Muscle layer of colon (tissue), 2 donors: Measurements from ENCODE around the gene INTS15.

Source experiments
- H3K27ac ChIP-seq: one replicate; pipeline ENCODE4 v1.7.0; 2013; ENCODE audit warnings: low read depth, mild to moderate bottlenecking, low read length, moderate library complexity
- H3K27me3 ChIP-seq, 2 donors: one replicate each; pipeline ENCODE4 v1.7.0; 2013; ENCODE audit warnings: low read length in 2 of 2, mild to moderate bottlenecking in 2 of 2; ENCODE audit not compliant: insufficient read depth in 2 of 2, control insufficient read depth in 1 of 2
- H3K36me3 ChIP-seq: one replicate; pipeline ENCODE4 v1.7.0; 2013; ENCODE audit warnings: mild to moderate bottlenecking, low read length; ENCODE audit not compliant: insufficient read depth
- H3K4me1 ChIP-seq: one replicate; pipeline ENCODE4 v1.7.0; 2013; ENCODE audit warnings: mild to moderate bottlenecking, low read length; ENCODE audit not compliant: insufficient read depth
- H3K4me3 ChIP-seq, 2 donors: one replicate each; pipeline ENCODE4 v1.7.0; 2013; ENCODE audit warnings: low read length in 2 of 2, low read depth in 1 of 2, mild to moderate bottlenecking in 1 of 2, moderate library complexity in 1 of 2
- H3K9ac ChIP-seq: one replicate; pipeline ENCODE4 v1.7.0; 2013; ENCODE audit warnings: low read length
- H3K9me3 ChIP-seq: one replicate; pipeline ENCODE4 v1.7.0; 2013; ENCODE audit warnings: mild to moderate bottlenecking, low read length
- donor health status: abdominal sarcoma.
- donor health status: Adenocarcinoma of cecum.

Gene INTS15

GRCh38 chr7:6589829-6590644, at the start of gene INTS15:
TSS of gene INTS15 (plus strand) at chr7:6590021. CDS start at chr7:6590284, 263 bp downstream.
- Histone ChIP-seq H3K27me3 (no peaks in the 10 kb centered on the region), H3K4me1 (peaks cover 8% of the 10 kb centered on the region), H3K36me3 (peaks cover 36% of the 10 kb centered on the region), H3K27ac (peak within 1 kb of the TSS; percentile 85), H3K9ac (peak within 1 kb of the TSS; percentile 61), H3K4me3 (peak within 1 kb of the TSS; percentile 80 to 81), H3K9me3 (no peaks in the 10 kb centered on the region)

GRCh38 chr7:6542368-6542767, 47.5 kb upstream of the INTS15 start:
- no peak overlapping the region for H3K27ac ChIP-seq
- no peak overlapping the region for H3K4me3 ChIP-seq
- peaks cover 0 to 15% of the 10 kb centered on the region in 2 donors for H3K27me3 ChIP-seq
- H3K36me3 ChIP-seq, result no peaks in the 10 kb centered on the region
- no peaks in the 10 kb centered on the region for H3K4me1 ChIP-seq
- no peaks in the 10 kb centered on the region for H3K9me3 ChIP-seq
- no peak overlapping the region for H3K9ac ChIP-seq

DNA sequence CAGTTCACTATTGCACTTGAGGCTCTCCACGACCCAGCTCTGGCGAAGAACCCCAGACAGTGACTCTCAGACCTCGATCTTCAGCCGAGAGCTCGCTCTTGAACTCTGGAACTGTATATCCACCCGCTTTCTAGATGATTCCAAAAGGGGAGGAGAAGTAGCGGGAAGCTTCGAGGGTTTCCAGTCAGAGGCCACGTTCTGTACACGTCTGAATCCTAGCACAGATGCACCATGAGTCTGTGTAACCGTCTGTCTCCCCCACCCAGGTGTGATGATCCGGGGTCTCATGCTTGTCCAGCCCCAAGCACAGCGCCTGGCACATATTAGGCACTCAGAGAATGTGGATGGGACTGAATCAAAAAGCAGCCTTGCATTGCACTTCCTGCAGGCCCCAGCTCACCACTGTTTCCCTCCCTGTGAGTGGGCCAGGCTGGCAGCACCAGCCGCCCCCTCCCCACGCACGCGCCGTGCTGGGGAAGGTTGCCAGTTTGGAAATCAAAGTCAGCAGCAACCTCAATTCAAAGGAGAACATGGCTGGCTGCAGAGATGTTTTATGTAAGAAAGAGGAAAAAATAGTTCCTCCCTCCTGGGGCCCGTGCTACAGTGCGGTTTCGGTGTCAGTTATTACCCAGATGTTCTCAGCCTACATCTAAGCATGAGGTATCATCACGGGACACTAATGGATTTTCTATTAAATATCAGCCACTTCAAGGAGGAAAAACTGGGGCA, 44.3 kb upstream of the INTS15 start:
- no peaks in the 10 kb centered on the region for H3K4me1 ChIP-seq
- H3K27me3 ChIP-seq, result no peaks in the 10 kb centered on the region
- H3K4me3 ChIP-seq, result no peak overlapping the region
- no peak overlapping the region for H3K9ac ChIP-seq
- no peaks in the 10 kb centered on the region for H3K9me3 ChIP-seq
- H3K36me3 ChIP-seq, result no peaks in the 10 kb centered on the region
- no peak overlapping the region for H3K27ac ChIP-seq

DNA sequence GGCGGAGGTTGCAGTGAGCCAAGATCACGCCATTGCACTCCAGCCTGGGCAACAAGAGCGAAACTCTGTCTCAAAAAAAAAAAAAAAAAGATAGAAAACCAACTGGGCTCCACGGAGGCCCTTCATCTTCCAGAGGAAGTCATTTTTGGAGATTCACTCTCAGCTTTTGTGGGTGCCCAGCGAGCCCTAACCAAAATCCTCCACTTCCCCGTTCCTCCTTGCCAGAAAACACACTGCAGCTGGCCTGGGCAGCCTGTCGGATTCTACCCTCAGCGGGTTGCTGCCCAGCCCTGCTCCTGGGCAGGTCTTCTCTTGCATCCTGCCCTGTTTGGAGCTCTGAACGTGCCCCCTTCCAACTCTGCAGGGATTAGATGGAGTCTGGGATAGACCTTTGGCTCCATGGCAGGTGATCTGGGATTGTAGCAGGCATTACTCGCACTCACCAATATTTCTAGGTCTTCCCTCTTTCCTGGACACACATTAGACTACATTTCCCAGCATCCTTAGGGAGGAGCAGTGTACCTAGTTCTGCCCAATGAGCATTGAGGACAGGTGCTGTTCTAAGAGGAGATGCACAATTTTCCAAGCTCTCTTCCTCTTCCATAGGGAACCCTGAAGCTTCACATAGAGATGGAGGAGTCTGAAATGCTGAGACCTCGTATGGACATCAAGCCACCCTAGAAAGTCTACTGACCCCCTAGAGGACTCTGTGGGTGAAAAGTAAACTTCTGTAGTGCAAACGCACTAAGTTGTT, 43.1 kb upstream of the INTS15 start:
- H3K27me3 ChIP-seq, result no peaks in the 10 kb centered on the region
- H3K36me3 ChIP-seq, result no peaks in the 10 kb centered on the region
- H3K4me3 ChIP-seq, result no peak overlapping the region
- no peak overlapping the region for H3K9ac ChIP-seq
- no peaks in the 10 kb centered on the region for H3K4me1 ChIP-seq
- H3K9me3 ChIP-seq, result no peaks in the 10 kb centered on the region
- H3K27ac ChIP-seq, result no peak overlapping the region

- H3K4me1 ChIP-seq, result no peaks in the 10 kb centered on the region
- H3K27me3 ChIP-seq, result no peaks in the 10 kb centered on the region
- no peak overlapping the region for H3K4me3 ChIP-seq
Measured at GRCh38 chr7:6547400-6547799, 42.4 kb upstream of the INTS15 start.

GRCh38 chr7:6551016-6551511, 38.8 kb upstream of the INTS15 start, which contains the start of gene GRID2IP:
TSS of gene GRID2IP (minus strand) at chr7:6551461. CDS start at chr7:6551436, 25 bp downstream.
- H3K9me3 ChIP-seq, result no peaks in the 10 kb centered on the region
- no peaks in the 10 kb centered on the region for H3K36me3 ChIP-seq
- no peaks in the 10 kb centered on the region for H3K4me1 ChIP-seq
- no peaks in the 10 kb centered on the region for H3K27me3 ChIP-seq
- H3K4me3 ChIP-seq, result no peak within 1 kb of the TSS
- no peak within 1 kb of the TSS for H3K9ac ChIP-seq
- no peak within 1 kb of the TSS for H3K27ac ChIP-seq

More at GRCh38 chr7:6547400-6547799, 42.4 kb upstream of the INTS15 start:
- H3K9ac ChIP-seq, result no peak overlapping the region
- H3K36me3 ChIP-seq, result no peaks in the 10 kb centered on the region
- no peak overlapping the region for H3K27ac ChIP-seq
- H3K9me3 ChIP-seq, result no peaks in the 10 kb centered on the region

GRCh38 chr7:6553448-6554044, 36.3 kb upstream of the INTS15 start:
- H3K9ac ChIP-seq, result no peak overlapping the region
- no peak overlapping the region for H3K27ac ChIP-seq
- no peaks in the 10 kb centered on the region for H3K4me1 ChIP-seq
- no peak overlapping the region for H3K4me3 ChIP-seq
- no peaks in the 10 kb centered on the region for H3K36me3 ChIP-seq
- H3K27me3 ChIP-seq, result no peaks in the 10 kb centered on the region
- no peaks in the 10 kb centered on the region for H3K9me3 ChIP-seq

- Histone ChIP-seq H3K27me3 (no peaks in the 10 kb centered on the region), H3K4me1 (no peaks in the 10 kb centered on the region), H3K27ac (no peak overlapping the region), H3K9ac (no peak overlapping the region), H3K36me3 (no peaks in the 10 kb centered on the region), H3K4me3 (no peak overlapping the region), H3K9me3 (no peaks in the 10 kb centered on the region)
Measured at GRCh38 chr7:6554848-6555247, 35.0 kb upstream of the INTS15 start.

DNA sequence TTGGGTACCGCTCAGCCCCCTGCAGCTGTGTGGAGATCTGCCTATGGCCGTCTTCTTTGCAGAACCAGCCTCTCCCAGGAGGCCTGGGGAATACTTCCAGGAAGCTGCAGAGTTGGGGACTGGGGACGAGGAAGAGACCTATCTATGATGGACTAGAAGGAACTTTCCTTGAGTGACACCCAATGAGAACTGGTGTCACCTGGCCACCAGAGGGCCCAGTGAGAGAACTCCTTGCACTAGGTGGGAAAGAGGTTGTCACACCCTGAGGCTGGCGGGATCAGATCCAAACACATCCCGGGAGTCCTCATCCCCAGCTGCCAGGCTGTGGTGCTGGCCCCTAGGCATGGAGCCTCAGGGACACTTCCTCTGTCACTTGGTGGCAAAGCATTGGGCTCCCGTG, 33.6 kb upstream of the INTS15 start:
- no peak overlapping the region for H3K27ac ChIP-seq
- no peaks in the 10 kb centered on the region for H3K9me3 ChIP-seq
- no peak overlapping the region for H3K9ac ChIP-seq
- H3K27me3 ChIP-seq, result no peaks in the 10 kb centered on the region
- no peaks in the 10 kb centered on the region for H3K36me3 ChIP-seq
- no peak overlapping the region for H3K4me3 ChIP-seq
- H3K4me1 ChIP-seq, result no peaks in the 10 kb centered on the region

DNA sequence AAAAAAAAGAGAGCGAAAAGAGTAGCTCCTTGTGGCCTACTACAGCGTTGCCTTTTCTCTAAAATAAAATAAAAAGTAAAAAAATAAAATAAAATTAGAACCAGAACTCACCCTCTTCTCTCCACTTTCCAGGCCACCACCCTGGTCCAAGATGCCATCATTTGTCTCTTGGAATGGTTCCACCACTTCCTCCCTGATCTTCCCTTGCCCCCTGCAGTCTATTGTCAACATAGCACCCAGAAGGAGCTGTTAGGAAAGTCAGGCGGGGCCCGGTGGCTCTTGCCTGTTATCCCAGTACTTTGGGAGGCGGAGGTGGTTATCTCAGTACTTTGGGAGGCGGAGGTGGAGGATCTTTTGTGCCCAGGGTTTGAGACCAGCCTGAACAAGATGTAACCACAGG, 31.0 kb upstream of the INTS15 start:
- Histone ChIP-seq H3K27me3 (no peaks in the 10 kb centered on the region), H3K27ac (no peak overlapping the region), H3K36me3 (no peaks in the 10 kb centered on the region), H3K4me1 (no peaks in the 10 kb centered on the region), H3K9me3 (no peaks in the 10 kb centered on the region), H3K9ac (no peak overlapping the region), H3K4me3 (no peak overlapping the region)

GRCh38 chr7:6559896-6560295, 29.9 kb upstream of the INTS15 start:
- Histone ChIP-seq H3K36me3 (no peaks in the 10 kb centered on the region), H3K4me3 (no peak overlapping the region), H3K27ac (no peak overlapping the region), H3K4me1 (no peaks in the 10 kb centered on the region), H3K9ac (no peak overlapping the region), H3K27me3 (no peaks in the 10 kb centered on the region), H3K9me3 (no peaks in the 10 kb centered on the region)
